ENCODE data around the gene ZBTB8B.
"Not testable (repeated sequence)": the region's sequence is repeated elsewhere in the genome, so short reads cannot be mapped to it uniquely, and the experiment has no call there.

ZBTB8B gene

GRCh38 chr1:32468791-32469190 is 3.9 kb downstream of the ZBTB8B start:
- no peak for DNase-seq (ENCODE audit: low read depth in 1 of 2, low spot score in 1 of 2)

DNA sequence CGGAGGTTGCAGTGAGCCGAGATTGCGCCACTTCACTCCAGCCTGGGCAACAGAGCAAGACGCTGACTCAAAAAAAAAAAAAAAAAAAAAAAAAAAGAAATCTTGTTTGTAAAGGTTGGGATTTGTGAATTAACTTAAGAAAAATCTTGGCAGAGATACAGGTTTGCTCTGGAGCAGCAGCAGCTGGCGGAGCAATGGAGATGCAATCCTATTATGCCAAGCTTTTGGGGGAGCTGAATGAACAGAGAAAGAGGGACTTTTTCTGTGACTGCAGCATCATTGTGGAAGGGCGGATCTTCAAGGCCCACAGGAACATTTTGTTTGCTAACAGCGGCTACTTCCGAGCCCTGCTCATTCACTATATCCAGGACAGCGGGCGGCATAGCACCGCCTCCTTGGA is 5.6 kb downstream of the ZBTB8B start:
- DNase-seq (ENCODE audit: low read depth in 1 of 2, low spot score in 1 of 2) = no peak

- DNase-seq (ENCODE audit: low read depth in 1 of 2, low spot score in 1 of 2) = no peak
Observed at GRCh38 chr1:32470991-32471694, 6.3 kb downstream of the ZBTB8B start.

DNA sequence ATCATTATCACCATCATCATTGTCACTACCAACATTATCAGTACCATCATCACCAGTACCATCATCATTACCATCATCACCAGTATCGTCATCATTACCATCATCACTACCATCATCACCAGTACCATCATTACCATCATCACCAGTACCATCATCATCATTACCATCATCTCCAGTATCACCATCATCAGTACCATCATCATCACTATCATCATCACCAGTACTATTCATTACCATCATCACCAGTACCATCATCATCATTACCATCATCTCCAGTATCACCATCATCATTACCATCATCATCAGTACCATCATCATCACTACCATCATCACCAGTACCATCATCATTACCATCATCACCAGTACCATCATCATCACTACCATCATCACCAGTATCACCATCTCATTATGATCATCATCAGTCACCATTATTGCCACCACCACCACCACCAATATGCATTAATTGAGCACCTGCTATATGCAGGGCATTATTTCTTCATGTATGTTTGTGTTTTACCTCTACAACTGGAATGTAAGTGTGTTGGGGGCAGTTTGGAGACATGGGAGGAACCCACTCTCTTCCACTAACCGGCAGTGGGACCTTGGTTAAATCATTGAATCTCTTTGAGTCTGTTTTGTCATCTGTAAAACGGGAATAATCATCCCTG is 7.0 kb downstream of the ZBTB8B start:
- DNase-seq (ENCODE audit: low read depth in 1 of 2, low spot score in 1 of 2) = no peak

GRCh38 chr1:32472966-32473365 is 8.1 kb downstream of the ZBTB8B start:
- DNase-seq (ENCODE audit: low read depth in 1 of 2, low spot score in 1 of 2) = not testable (repeated sequence)

- no peak for DNase-seq (ENCODE audit: low read depth in 1 of 2, low spot score in 1 of 2)
Observed at GRCh38 chr1:32474954-32475353, 10.1 kb downstream of the ZBTB8B start.

GRCh38 chr1:32480003-32480402 is 15.1 kb downstream of the ZBTB8B start:
- DNase-seq (ENCODE audit: low read depth in 1 of 2, low spot score in 1 of 2) = no peak

- no peak for DNase-seq (ENCODE audit: low read depth in 1 of 2, low spot score in 1 of 2)
Observed at GRCh38 chr1:32480761-32481160, 15.9 kb downstream of the ZBTB8B start.

- not testable (repeated sequence) for DNase-seq (ENCODE audit: low read depth in 1 of 2, low spot score in 1 of 2)
Observed at GRCh38 chr1:32481788-32482187, 16.9 kb downstream of the ZBTB8B start.

- DNase-seq (ENCODE audit: low read depth in 1 of 2, low spot score in 1 of 2) = no peak
Observed at GRCh38 chr1:32485554-32486255, 20.8 kb downstream of the ZBTB8B start.

GRCh38 chr1:32486463-32487113 is 21.7 kb downstream of the ZBTB8B start:
- DNase-seq (ENCODE audit: low read depth in 1 of 2, low spot score in 1 of 2) = no peak

DNA sequence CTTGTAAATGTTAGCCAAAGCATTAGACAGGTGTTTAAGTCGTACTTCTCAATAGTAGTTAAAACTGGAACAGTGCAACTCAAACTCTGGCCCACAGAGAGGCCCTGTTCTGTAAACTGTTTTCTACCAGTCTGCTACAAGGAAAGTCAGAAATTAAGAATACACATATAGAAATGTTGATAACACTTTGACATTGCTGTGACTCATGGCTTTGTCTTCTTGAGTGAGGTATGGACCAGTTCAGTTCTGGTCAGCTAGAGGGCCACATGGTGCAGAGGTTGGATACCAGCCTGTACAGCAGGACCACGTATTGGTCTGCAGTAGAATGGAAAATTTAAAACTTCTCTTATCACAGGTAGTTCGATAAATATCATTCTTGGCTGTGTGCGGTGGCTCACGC is 22.3 kb downstream of the ZBTB8B start:
- DNase-seq (ENCODE audit: low read depth in 1 of 2, low spot score in 1 of 2) = no peak

GRCh38 chr1:32489774-32490454 is 25.0 kb downstream of the ZBTB8B start:
- DNase-seq (ENCODE audit: low read depth in 1 of 2, low spot score in 1 of 2) = no peak

DNA sequence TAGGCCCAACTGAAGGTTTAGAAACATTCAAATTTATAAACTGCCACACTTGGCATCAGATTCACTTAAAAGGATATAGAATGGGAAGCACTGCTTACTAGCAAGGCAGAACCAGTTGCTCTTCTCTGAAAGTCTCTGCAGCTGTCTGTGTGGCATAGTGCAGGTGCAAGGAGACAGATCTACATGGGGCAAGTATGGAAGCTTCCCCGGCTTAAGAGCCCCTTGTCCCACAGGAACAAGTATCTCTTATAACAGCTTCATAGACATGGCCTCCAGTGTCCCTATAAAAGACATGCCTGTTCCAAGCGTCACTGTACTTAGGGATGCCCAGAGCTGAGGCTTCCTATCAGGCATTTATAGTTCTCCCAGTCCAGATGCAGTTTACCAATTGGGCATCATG is 26.5 kb downstream of the ZBTB8B start:
- no peak for DNase-seq (ENCODE audit: low read depth in 1 of 2, low spot score in 1 of 2)

DNA sequence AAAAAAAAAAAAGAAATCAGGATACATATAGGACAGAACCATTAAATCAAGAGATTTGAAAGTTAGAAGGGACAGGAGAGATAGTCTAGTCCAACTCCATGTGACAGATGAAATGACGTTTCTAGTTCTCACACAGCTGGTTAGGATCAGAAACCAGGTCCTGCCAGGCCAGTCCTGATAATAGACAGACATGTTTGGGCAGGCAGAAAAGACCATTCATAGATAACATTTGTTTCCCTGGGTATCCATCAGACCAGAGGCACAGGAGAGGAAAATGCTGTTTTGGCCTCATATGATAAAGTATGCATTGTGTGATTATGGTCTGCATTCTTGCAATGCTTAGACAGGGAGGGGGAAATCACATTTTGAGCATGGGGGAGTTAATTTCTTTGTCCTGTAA is 29.3 kb downstream of the ZBTB8B start:
- DNase-seq (ENCODE audit: low read depth in 1 of 2, low spot score in 1 of 2) = no peak

- DNase-seq (ENCODE audit: low read depth in 1 of 2, low spot score in 1 of 2) = no peak
Observed at GRCh38 chr1:32494711-32495337, 30.0 kb downstream of the ZBTB8B start.

GRCh38 chr1:32496127-32496526 is 31.3 kb downstream of the ZBTB8B start:
- DNase-seq (ENCODE audit: low read depth in 1 of 2, low spot score in 1 of 2) = no peak

- DNase-seq (ENCODE audit: low read depth in 1 of 2, low spot score in 1 of 2) = no peak
Observed at GRCh38 chr1:32498751-32499150, 33.9 kb downstream of the ZBTB8B start.

GRCh38 chr1:32500387-32501209 is 35.7 kb downstream of the ZBTB8B start:
- DNase-seq (ENCODE audit: low read depth in 1 of 2, low spot score in 1 of 2) = no peak

GRCh38 chr1:32501865-32502264 is 37.0 kb downstream of the ZBTB8B start:
- no peak for DNase-seq (ENCODE audit: low read depth in 1 of 2, low spot score in 1 of 2)
